NCI-H1092 treated with DMSO at 0.1 percent for 48 hours (cell line): ENCODE data around the gene PDGFRB.

Source experiments
- DNase-seq: peaks from one replicate; lab custom pipeline; 2025; lab: John Stamatoyannopoulos, UW

Gene PDGFRB

DNA sequence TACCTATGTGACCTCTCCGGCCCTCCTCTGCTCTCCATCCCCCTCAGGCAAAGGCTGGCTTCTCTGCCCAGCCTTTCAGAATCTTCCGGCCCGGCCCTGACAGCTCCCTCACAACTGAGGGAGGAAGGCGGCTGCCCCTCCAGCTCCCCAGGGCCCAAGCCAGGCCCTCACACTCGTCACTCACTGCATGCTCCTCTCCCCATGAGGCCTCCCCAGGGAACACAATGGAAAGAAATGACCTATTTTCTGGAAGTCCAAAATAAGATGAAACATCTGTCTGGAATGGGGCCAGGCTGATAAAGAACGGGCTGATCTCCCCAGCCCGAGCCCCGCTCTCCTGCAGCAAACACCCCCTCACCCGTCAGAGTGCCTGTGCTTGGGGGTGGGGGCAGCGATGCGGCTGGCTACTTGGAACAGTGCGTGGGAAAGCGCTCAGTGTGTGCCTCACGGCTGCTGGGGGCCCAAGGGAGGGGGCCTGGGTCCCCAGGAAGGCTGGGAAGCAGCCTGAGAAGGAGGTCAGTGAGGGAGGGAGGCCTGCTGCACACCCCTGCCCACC lies 11.3 kb downstream of the PDGFRB start:
- DNase-seq = no peak

DNA sequence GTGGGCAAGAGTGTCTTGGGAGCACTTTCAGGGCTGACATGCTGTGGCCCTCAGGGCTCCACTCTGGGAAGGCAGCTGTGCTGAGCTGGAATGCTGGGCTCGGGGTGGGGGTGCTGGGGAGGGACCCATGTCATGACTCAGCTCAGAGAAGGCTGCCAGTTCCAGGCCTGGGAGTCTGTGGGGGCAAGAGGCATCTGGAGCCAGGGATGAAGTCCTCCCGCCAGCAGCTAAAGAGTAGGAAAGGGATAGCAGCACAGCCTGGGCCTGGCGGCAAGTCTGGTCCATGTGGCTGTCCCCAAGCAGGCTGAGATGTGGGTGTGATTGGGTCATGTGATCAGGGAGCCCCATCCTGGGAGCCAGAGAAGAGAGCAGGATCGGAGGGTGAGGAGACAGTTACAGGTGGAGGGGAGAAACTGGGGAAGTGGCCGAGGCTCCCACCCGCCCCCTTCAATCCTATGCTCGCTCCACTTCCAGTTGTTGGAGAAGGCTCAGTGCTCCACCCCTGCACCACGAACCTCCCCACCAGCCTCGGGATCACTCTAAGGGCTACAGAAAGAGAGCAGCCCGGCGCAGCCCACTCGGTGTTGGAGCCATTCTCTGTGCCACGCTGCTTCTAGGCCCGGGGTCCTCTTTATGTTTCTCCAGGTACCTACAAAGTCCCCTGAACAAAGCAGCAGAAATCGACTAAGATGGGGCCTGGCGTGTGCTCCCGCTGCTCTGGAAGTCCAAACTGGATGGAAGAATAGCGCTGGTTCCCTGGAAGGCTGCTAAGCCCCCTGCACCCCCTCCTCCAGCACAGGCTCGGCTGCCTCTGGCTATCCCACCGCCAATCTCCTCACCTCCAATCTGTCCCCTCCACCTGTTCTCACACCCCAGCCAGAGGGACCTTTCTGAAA lies 12.0 kb downstream of the PDGFRB start:
- DNase-seq = no peak

DNA sequence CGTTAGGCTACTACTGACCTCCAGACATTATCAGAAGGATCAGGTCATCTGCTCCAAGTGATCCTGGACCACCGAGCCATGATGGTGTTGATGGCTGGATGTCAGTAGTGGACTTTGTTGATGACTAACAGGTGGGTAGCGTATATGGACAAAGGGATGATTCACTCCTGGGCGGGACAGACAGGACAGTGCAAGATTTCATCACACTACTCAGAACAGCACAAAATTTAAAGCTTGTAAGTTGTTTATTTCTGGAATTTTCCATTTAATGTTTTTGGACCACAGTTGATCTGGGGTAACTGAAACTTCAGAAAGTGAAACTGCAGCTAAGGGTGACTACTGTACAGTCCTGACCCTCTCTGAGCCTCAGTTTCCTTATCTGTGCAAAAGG lies 12.7 kb downstream of the PDGFRB start:
- no peak for DNase-seq

DNA sequence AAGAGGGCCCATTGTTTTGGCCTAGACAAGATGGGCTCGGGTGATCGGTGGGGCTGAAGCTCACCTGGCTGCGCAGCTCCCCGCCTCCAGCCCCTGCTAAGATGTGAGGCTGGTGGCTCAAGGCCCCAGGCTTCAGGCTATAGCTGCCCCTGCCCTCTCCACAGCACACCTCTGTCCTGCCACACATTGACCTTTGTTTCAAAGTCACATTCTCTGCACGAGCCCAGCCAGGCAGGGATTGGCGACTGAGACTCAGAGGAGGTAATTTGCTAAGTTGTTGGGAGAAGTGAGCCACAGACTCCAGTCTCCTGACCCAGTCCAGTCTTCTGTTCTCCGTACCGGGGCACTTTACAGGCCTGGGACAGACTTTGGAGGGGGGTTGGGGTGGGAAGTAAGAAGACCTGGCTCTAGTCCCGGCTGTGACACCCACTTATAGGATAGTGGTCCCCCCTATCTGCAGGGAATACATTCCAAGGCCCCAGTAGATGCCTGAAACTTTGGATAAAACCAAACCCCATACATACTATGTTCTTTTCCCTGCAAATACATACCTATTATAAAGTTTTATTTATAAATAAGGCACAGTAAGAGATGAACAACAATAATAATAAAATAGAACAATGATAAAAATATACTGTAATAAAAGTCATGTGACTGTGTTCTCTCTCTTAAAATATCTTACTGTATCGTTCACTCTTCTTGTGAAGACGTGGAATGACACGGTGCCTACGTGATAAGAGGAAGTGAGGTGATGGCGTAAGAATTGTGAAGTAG lies 13.3 kb downstream of the PDGFRB start:
- no peak for DNase-seq

DNA sequence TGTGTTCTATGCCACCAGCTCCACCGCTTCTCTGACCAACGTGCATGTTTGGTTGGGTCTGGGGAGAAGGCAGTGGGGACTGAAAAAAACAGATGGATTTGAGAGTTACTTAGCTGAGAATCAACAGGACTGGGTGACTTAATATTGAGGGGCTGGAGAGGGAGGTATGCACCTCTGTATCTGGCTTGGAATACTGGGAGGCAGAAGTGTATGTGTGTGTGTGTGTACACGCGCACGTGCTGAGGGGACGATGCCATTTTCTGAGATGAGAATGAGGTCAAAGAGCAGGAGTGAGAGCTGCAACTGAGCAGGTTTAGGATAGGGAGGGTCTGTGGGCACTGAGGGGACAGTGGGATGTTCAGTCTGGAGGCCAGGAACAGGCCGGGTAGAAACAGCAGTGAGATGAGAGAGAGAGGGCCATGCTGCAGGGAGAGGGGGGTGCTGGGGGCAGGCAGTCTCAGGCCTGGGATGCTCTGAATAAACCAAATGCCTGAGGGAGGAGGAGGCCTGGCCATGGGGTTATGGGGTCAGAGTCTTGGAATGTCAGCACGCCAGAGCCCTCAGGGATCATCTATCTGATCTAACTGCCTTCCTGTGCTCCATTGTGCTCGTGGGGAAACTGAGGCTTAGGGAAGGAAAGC lies 14.0 kb downstream of the PDGFRB start:
- DNase-seq = no peak

DNA sequence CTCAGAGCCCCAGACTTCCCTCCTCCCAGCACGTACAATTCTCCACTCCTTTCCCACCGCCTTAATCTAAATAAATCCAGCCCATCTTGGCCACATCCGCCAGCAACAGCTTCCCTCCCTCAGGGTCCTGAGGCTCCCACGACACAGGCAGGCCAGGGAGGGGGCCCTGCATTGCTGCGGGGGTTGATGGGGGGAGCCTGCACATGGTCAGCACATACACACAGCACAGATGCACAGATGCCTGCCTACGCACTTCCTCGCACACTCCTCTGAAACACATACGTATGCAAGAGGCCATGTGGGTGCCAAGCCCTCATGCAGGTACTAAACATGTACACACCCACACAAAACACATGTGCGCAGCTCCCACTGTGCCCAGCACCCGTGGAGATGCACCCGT lies 14.8 kb downstream of the PDGFRB start:
- DNase-seq = no peak

DNA sequence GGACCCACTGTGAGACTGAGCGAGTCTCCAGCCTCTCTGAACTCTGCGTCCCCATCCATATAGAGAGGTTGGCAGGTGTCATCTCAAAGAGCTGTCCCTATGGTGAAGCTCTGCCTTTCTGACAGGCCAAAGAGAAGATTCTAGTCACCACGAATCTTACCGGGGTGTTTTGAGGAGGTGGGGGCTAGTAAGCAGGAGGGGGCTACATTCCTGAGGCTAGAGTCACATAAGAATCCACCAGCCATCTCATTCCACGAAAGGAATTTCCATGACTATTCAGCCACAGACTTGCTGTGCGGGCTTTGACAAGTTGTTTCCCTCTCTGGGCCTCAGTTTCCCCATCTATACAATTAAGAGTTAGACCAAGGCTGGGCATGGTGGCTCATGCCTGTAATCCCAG lies 16.3 kb downstream of the PDGFRB start:
- DNase-seq = no peak

DNA sequence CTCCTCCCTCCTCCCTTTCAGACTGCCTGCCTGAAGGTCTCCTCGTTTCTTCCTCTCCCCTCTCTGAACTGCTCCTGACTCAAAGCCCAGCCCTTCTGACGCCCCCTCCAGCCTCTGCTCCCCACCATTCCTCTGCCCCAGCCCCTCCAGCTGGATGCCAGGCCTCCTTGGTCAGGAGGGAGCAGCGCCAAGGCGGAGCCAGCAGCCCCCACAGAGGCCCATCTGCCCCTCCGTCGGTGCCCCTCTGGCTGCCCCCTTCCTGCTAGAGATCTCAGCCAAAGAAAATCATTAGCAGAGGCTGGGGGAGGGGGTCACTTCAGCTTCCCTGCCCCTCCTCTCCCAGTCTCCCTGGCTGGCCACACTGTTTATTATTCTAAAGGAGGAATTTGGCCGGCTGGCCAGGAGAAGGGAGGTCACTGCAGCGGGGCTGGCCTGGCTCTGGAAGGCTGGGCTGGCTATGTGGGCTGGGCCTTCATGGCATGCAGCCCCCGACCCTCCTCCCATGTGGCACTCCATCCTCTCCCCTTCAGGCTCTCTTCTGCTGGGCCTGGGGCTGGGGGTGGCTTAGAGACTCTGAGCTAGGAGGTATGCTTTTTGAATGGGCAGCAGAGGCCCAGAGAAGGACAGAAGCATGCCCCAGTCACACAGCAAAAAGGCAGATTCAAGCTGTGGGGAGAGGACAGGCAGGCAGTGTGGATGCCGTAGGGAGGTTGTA lies 16.9 kb downstream of the PDGFRB start:
- DNase-seq = no peak

DNA sequence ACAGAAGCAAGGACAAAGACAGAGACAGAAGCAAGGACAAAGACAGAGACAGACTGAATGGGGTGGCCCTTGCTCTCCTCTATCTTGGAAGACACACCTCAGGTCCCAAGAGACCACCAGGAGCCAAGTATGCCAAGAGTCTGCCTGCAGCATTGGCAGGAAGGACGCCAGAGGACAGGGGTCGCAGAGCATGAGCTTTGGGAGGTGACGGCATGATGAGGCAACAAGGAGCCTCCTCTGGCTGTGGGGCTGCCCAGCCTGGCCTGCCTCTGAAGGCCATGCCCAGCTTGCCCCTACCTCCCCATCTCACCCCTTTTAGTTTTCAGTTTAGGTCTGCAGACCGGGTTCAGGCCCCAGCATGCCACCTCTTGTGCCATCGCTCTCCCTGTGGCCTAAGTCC lies 17.6 kb downstream of the PDGFRB start:
- no peak for DNase-seq

DNA sequence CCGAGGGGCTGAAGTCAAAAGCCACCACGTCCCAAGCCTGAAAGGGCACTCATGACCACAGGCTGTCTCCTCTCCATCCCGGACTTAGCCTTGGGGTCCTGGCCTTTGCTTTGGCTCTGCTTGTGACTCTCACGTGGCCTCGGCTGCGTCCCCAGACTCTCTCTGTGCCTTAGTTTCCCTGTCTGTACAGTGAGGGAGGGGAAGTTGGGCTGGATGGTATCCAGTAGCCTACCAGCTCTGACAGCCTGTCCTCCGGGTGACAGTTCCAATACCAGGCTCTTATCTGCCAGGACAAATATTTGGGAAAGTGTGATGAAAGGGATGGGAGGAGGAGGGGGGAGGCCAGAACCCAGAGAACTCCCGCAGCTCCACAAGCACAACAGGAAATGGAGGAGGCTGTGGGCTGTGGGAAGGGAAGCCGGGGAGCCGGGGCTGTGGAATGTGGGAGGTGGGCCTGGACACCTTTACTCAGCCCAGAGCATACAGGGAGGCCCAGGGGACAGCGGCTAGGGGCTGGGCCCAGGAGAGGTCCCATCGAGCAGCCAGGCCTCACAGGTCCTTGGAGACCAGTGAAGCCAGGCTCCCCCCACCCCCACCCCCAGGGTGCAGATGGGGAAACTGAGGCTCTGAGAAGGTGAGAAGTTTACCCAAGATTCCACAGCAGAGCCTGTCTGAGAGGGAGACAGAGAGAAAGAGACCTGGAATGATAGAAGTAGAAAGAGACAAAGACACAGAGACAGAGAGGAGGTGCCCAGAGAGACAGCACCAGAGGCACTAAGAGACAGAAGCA lies 18.3 kb downstream of the PDGFRB start:
- no peak for DNase-seq

DNA sequence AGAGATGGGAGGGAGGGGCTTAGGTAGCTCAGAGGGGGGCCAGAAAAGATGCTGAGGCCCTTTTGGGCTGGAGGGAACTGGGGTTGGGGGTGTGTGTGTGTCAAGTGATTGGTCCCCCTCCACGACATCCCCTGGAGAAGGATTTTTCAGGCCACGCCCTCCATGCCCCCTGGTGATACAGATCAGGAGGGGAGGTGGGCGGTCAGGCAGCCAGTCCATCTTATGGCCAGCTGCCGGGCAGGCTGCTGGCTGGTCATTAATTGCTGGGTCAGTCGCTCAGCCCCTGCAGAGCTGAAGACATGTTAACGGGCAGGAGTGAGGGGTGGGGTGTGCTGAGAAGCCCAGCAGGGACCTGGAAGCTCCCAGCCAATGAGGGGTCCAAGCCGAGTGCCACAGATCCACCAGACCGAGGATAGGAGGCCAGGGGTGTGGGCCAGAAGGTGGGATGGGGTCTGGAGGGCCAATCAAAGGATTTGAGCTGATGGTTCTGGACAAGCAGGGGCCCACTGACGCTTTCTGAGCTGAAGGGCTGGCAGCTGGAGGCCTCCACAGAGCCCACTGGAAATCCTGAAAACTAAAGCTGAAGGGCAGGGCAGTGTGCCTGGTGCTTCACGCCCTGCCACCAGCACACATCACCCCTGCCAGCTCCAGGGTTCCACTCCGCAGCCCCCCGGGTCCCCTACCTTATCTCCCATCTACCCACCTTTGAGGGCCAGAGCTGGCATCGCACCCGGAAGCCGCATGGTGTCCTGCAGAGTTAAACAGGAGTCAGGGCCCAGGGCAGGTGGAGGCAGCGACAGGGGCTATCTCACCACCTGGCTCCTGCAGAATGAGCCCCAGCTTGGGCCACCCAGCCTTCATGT lies 19.1 kb downstream of the PDGFRB start:
- no peak for DNase-seq

DNA sequence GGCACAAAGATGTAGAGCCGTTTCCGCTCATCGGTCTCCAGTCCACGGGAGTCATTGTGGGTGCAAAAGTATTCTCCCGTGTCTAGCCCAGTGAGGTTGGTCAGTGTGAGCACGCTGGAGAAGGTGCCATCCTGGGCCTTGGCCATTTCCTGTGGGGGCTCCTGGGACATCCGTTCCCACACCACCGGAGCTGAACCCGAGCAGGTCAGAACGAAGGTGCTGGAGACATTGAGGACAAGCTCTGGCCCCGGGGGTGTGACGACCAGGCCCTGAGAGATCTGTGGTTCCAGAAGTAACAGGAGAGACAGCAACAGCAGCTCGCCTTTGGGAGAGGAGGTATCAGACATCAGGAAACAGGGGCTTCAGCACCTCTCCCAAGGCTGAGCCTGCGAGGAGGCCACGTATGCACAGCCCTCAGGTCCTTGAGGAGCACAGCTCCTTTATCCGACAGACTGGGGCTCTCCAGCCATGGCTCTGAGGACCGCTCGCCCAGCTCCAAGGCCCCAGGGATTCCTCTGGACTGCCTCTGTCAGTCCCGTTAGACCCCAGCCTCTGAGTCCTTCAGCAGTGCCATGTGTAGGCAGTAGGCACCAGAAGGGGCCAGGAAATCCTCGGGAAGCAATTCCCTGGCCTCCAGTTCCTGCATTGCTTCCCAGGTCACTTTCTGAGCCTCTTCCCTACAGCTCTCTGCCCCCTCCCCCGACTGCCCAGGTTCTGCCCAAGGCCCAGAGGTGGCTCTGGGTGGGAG lies 19.9 kb downstream of the PDGFRB start:
- no peak for DNase-seq

DNA sequence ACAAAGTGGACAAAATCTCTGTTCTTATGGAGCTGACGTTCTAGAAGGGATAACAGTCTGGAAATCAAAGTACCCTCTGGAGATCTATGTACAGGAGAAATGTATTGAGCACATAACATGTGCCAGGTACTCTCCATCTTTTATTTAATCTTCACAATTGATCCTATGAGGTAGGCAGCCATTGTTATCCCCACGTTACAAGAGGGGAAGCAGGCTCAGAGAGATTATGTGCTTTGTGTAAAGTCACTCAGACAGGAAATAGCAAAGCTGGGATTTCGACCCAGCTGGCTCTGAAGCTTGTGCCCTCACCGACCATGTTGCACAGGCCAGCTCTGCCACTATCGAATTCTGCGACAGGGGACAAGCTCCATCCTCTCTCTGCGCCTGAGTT lies 21.5 kb downstream of the PDGFRB start:
- no peak for DNase-seq

DNA sequence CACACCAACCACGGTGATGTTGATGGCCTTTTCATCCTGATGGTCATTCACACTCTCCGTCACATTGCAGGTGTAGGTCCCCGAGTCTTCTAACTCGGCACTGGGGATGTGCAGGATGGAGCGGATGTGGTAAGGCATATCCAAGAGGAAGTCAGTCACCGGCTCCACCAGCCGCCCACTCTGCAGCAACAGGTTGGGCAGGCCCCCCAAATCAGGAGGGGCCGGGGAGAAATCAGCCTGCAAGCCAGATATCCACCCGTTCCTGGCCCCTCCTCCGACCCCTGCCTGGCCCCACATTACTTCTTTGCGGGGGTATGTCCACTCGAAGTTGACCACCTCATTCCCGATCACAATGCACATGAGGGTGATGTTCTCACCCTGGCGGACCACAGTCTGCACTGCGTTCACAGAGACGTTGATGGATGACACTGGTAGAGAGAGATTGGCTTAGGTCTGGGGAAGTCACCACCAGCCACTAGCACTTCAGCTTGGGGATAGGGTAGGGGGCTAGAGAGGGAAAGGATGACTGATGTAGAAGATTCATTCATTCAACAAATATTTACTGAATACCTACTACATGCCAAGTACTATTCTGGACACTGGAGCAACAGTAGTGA lies 22.0 kb downstream of the PDGFRB start:
- no peak for DNase-seq

DNA sequence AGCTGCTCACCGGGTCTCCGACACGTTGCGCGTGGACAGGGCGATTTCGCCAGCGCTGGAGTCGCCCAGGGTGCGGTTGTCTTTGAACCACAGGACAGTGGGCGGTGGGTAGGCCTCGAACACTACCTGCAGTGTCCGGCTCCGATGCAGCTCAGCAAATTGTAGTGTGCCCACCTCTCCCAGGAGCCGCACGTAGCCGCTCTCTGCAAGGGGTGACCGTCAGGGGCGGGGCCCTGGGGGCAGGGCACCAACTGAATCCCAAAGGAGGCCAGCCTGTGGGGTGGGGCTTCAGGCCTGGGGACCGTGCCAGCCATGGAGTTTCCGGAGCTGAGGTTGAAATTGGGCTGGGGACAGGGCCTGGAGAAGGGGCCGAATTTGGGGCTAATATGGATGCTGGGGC lies 22.9 kb downstream of the PDGFRB start:
- no peak for DNase-seq

DNA sequence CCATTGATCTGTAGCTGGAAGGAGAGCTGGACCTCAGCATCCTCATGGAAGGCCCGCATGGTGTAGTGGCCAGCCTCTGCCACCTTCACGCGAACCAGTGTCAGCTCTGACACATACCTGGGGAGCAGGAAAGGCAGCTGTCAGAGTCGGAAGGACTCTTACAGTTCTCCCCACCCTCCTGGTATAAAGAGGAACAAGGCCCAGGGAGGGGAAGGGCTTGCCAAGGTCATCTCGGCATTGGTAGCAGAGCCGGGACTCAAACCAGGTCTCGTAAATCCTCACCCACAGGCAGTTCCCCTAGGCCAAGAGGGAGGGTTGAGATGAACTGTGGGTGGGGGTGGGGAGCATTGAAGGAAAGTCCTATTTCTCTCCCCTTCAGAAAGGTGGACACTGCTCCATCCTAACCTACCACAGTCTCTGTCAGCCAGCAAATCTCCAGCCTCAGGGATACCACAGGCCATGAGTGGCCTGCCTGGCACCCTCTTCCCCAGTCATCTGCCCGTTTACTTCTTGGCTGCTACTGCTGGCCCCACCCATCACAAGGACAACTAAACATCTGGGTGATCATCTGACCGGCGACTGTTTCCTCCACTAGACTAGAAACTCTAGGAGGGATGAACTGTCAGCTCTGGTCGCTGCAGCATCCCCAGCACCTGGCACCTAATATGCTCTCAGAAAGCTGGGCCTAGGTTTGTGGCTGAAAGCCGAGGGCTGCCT lies 23.5 kb downstream of the PDGFRB start:
- no peak for DNase-seq

DNA sequence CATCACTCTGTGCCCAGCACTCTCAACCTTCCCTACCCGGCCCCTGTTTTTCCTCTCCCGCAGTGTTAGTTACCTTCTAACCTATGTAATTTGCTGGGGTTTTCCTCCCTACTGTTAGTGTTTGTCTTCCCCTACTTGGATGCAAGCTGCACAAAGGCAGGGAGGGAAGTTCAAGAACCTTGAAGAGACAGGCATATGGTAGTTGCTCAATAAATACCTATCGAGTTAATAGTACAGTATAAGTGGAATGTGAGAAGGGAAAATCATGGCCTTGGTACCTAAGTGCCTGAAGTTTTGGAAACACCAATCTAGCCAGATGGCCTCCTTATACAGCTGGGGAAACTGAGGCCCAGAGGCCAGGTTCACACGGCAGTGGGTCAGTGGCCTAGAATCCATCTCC lies 24.2 kb downstream of the PDGFRB start:
- no peak for DNase-seq

DNA sequence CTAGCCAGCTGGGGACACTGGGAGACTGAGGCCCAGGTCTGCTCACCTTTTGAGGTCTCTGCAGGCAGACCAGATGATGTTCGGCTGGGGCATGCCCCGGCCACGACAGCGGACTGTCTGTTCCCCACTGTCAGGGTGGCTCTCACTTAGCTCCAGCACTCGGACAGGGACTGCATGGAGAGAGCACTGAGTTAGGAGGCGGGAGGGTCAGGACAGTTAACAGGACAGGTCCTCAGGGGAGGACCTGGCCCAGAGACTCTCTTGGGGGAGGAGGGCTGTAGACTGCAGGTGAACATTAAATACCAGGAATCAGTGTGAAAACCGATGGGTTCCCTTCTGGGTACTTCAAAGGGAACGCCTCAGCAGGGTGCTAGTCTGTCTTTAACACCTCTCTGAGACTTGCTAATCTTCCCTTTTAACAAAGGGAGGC lies 25.1 kb downstream of the PDGFRB start:
- no peak for DNase-seq
